Measurements from ENCODE around the gene LEFTY1. TPM values are rescaled to one million over a fixed set of nuclear protein-coding genes. Genes with fewer than 3 reads are reported as not detected.
A peak's percentile ranks its signal among the peaks of the same experiment; 100 is the strongest.
"Not testable (repeated sequence)": the region's sequence is repeated elsewhere in the genome, so short reads cannot be mapped to it uniquely, and the experiment has no call there.

LEFTY1 gene
- total RNA-seq, 2 experiments from 2014 or later, result 0.19 TPM; not detected in 1

GRCh38 chr1:225845097-225845496 is 43.8 kb downstream of the LEFTY1 start:
- no peak for ATAC-seq (ENCODE audit: low read depth)
- DNase-seq, result no peak
- Mint-ChIP-seq H3K9me3 (no peaks in the 10 kb centered on the region), H3K4me3 (no peak overlapping the region), H3K27ac (no peak overlapping the region), H3K27me3 (no peaks in the 10 kb centered on the region), H3K36me3 (peaks cover 19% of the 10 kb centered on the region), H3K4me1 (peaks cover 24% of the 10 kb centered on the region)
- POLR2A ChIA-PET, result no interaction called here

GRCh38 chr1:225844236-225845061 is 44.5 kb downstream of the LEFTY1 start:
- no peaks in the 10 kb centered on the region for H3K9me3 Mint-ChIP-seq
- H3K36me3 Mint-ChIP-seq, result peaks cover 12% of the 10 kb centered on the region
- no peak for ATAC-seq (ENCODE audit: low read depth)
- H3K4me1 Mint-ChIP-seq, result peaks cover 17% of the 10 kb centered on the region
- POLR2A ChIA-PET, result no interaction called here
- H3K27me3 Mint-ChIP-seq, result no peaks in the 10 kb centered on the region
- H3K4me3 Mint-ChIP-seq, result no peak overlapping the region
- H3K27ac Mint-ChIP-seq, result no peak overlapping the region
- no peak for DNase-seq

- Mint-ChIP-seq H3K9me3 (no peaks in the 10 kb centered on the region), H3K4me3 (no peak overlapping the region), H3K4me1 (peaks cover 9% of the 10 kb centered on the region), H3K36me3 (peaks cover 6% of the 10 kb centered on the region), H3K27me3 (no peaks in the 10 kb centered on the region), H3K27ac (no peak overlapping the region)
- no peak for ATAC-seq (ENCODE audit: low read depth)
- POLR2A ChIA-PET, result no interaction called here
- DNase-seq, result no peak
Observed at GRCh38 chr1:225843426-225843795, 45.5 kb downstream of the LEFTY1 start.

- Mint-ChIP-seq H3K9me3 (no peaks in the 10 kb centered on the region), H3K4me1 (peaks cover 4% of the 10 kb centered on the region), H3K4me3 (no peak overlapping the region), H3K27ac (peak overlapping the region; percentile 9), H3K27me3 (no peaks in the 10 kb centered on the region), H3K36me3 (peaks cover under 1% of the 10 kb centered on the region)
- DNase-seq (no peak), ATAC-seq (ENCODE audit: low read depth) (no peak)
- POLR2A ChIA-PET, result interaction anchor here (0.8 kb wide), 1 partner anchor 17 kb away, joined by 3 read pairs; no protein-coding TSS in a partner anchor
Observed at GRCh38 chr1:225842788-225843425, 46.0 kb downstream of the LEFTY1 start.

- Mint-ChIP-seq H3K4me3 (no peak overlapping the region), H3K27me3 (no peaks in the 10 kb centered on the region), H3K4me1 (peaks cover 2% of the 10 kb centered on the region), H3K36me3 (no peaks in the 10 kb centered on the region), H3K27ac (no peak overlapping the region), H3K9me3 (no peaks in the 10 kb centered on the region)
- POLR2A ChIA-PET, result interaction anchor here (0.7 to 0.8 kb wide), 3 partner anchors 17 to 735 kb away, joined by 3 read pairs; no protein-coding TSS in a partner anchor
- DNase-seq (no peak), ATAC-seq (ENCODE audit: low read depth) (no peak)
Observed at GRCh38 chr1:225842074-225842473, 46.9 kb downstream of the LEFTY1 start.

- Mint-ChIP-seq H3K9me3 (no peaks in the 10 kb centered on the region), H3K4me3 (no peak overlapping the region), H3K4me1 (peaks cover 2% of the 10 kb centered on the region), H3K27me3 (no peaks in the 10 kb centered on the region), H3K36me3 (no peaks in the 10 kb centered on the region), H3K27ac (peak overlapping the region; percentile 0)
- DNase-seq, result no peak
- no peak for ATAC-seq (ENCODE audit: low read depth)
- POLR2A ChIA-PET, result interaction anchor here (0.7 kb wide), 1 partner anchor 69 kb away, joined by 3 read pairs; no protein-coding TSS in a partner anchor
Observed at GRCh38 chr1:225840713-225841112, 48.2 kb downstream of the LEFTY1 start.

GRCh38 chr1:225840223-225840610 is 48.7 kb downstream of the LEFTY1 start:
- H3K4me3 Mint-ChIP-seq, result no peak overlapping the region
- no peaks in the 10 kb centered on the region for H3K9me3 Mint-ChIP-seq
- H3K27ac Mint-ChIP-seq, result no peak overlapping the region
- DNase-seq (no peak), ATAC-seq (ENCODE audit: low read depth) (no peak)
- POLR2A ChIA-PET, result interaction anchor here (1.2 kb wide), 1 partner anchor 41 kb away, joined by 3 read pairs; no protein-coding TSS in a partner anchor
- H3K4me1 Mint-ChIP-seq, result peaks cover 2% of the 10 kb centered on the region
- no peaks in the 10 kb centered on the region for H3K27me3 Mint-ChIP-seq
- H3K36me3 Mint-ChIP-seq, result no peaks in the 10 kb centered on the region

GRCh38 chr1:225838793-225839192 is 50.2 kb downstream of the LEFTY1 start:
- Mint-ChIP-seq H3K9me3 (no peaks in the 10 kb centered on the region), H3K4me1 (peaks cover 2% of the 10 kb centered on the region), H3K36me3 (no peaks in the 10 kb centered on the region), H3K27me3 (no peaks in the 10 kb centered on the region), H3K27ac (no peak overlapping the region), H3K4me3 (no peak overlapping the region)
- DNase-seq, result no peak
- no peak for ATAC-seq (ENCODE audit: low read depth)
- POLR2A ChIA-PET, result interaction anchor here (1.2 to 1.4 kb wide), 2 partner anchors 27 to 43 kb away, joined by 3 read pairs; no protein-coding TSS in a partner anchor

GRCh38 chr1:225836296-225836695 is 52.6 kb downstream of the LEFTY1 start:
- ATAC-seq (ENCODE audit: low read depth); H3K27me3 Mint-ChIP-seq; H3K36me3 Mint-ChIP-seq; H3K4me1 Mint-ChIP-seq; DNase-seq; H3K4me3 Mint-ChIP-seq; H3K27ac Mint-ChIP-seq; H3K9me3 Mint-ChIP-seq: not testable (repeated sequence)
- POLR2A ChIA-PET, result interaction anchor here (0.6 kb wide), 1 partner anchor 19 kb away, joined by 3 read pairs; no protein-coding TSS in a partner anchor

Small RNA genes lying within 50 kb of the gene (microRNA-seq; reads per million reads assigned to microRNA genes)
- not detected for gene MIR6741

Other genes with a start within 250 kb of the LEFTY1 start
- gene ENAH, start 236.0 kb downstream of the LEFTY1 start, total RNA-seq, result not detected
- gene SRP9, start 111.3 kb downstream of the LEFTY1 start, total RNA-seq, result 100 to 1,000 TPM; 209 to 226 TPM
- gene EPHX1, start 79.0 kb downstream of the LEFTY1 start, total RNA-seq, result 1 to 10 TPM; 2.3 to 2.5 TPM
- gene TMEM63A, start 6.8 kb downstream of the LEFTY1 start, total RNA-seq, result 100 to 1,000 TPM; 196 to 198 TPM
- 100 to 1,000 TPM; 118 to 125 TPM for gene PYCR2, start 35.1 kb upstream of the LEFTY1 start, total RNA-seq
- not detected for gene LEFTY2, start 52.1 kb upstream of the LEFTY1 start, total RNA-seq
- gene SDE2, start 110.2 kb upstream of the LEFTY1 start, total RNA-seq, result 10 to 100 TPM; 17.2 to 18.5 TPM
- gene H3-3A, start 173.6 kb upstream of the LEFTY1 start, total RNA-seq, result 100 to 1,000 TPM; 454 to 466 TPM

All from activated naive CD8-positive, alpha-beta T cell treated with anti-CD3 and anti-CD28 coated beads, Interleukin-2, amount 10 ng/mL, durations not matched to agents 7 days and 5 days (primary cell).